Stimulated activated CD8-positive, alpha-beta memory T cell treated with anti-CD3 and anti-CD28 coated beads, Interleukin-15, amount 100 ng/mL, for 24 hours (primary cell): ENCODE measurements around the gene MAP3K4.
A peak's percentile ranks its signal among the peaks of the same experiment; 100 is the strongest.
"Not testable (repeated sequence)": the region's sequence is repeated elsewhere in the genome, so short reads cannot be mapped to it uniquely, and the experiment has no call there.

Experiments used
- DNase-seq: peaks from one replicate; pipeline ENCODE4 v3.0.0-alpha.2; 2020; ENCODE audit warnings: low read depth

Gene MAP3K4

DNA sequence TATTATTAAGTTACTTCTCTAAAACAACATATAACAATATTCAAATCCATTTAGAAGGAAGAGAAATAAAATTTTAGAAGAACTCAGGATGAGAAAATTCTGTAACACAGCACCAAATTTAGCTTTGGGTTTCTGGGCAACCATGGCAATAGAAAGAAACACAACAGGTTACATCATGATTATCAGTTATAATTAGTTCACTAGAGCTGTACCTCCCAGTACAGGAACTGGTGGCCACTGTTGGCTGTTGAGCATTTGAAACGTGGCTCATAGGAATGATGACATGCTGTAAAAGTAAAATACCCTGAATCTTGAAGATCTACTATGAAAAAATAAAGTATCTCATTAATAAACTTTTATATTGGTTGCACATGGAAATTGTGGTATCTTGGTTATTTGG lies 23.7 kb upstream of the MAP3K4 start:
- no peak for DNase-seq

DNA sequence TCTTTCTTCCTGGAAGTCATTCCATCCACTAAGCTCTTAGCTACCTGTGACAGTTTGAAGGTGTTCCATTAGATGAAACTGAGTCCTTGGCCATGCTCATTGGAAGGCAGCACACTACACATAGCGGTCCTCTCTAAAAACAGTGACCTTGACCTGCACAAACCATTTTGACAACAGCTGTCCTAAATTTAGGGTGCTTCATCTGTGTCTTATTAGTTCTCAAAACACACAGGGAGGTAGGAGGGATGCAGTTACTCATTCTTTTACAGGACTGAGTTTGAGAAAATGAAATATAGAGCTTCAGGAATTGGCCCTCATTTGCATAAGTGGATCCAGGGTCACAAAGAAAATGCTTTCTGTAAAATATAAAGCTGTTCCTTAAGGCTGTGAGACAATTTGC lies 20.4 kb upstream of the MAP3K4 start:
- no peak for DNase-seq

DNA sequence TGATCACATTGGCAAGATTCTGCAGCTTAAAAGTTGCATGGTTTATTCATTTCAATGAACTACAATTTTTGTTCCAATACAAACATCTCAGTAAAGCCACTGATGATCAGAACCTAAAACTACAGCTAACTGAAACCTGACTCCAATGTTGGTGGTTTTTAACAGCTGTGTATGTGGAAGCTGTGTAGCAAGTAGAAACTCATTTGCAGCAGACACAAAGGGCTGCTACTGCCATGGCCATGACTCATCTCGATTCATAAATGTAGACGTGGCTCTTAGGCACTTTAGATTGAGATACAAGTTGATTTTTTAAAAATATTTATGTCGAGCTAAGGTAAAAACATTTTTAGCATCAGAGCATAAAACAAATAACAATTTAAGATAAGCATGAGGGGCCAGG lies 19.5 kb upstream of the MAP3K4 start:
- no peak for DNase-seq

DNA sequence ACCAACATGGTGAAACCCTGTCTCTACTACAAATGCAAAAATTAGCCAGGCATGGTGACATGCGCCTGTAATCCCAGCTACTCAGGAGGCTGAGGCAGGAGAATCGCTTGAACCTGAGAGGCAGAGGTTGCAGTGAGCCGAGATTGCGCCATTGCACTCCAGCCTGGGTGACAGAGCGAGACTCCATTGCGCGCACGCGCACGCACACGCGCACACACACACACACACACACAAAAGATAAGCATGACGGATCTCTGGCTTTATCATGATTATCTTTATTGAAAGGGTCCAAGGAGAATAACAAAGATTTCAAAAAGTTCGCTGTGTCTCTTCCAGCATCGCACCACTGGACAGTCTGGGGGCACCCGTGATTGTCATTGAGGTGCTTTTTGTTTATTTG lies 19.0 kb upstream of the MAP3K4 start:
- DNase-seq: not testable (repeated sequence)

DNA sequence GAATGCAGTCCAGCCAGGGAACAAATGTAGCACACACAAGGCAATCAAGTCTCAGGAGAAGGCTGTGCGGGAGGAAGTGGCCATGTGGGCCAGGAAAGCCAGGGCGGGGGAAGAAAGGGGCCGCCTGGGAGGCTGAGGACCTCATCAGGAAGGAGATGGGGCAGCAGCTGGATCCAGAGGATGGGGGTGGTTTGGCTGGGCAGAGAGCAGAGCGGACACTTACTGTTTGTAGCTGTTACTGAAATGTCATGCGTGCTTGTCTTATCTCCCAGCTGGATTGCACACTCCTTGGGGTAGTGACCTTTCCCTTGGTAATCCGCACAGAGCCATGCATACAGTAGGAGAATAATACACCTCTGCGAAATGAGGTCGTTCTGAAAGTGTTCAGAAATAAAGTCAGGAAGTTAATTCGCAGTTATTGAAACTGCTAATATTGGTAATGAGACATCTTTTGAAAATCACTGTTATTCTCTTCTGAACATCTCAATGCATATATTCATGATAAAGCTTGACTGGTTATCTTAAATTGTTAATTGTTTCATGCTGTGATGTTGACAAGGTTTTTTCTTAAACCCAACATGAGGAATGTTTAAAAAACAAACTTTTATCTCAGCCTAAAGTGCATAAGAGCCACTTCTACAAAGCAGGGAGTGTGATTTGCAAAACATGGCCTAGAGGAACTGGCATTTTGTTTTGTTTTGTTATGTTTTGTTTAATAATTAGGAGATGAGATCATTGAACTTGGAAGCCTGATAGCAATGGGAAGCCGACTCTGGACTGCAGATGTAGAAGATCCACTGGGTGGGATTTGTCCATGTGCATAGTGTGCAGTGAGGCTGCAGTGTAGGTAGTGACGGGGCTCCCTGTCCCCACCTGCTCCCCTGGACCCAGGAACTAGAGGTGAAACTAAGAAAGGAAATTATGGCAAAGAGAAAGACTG lies 18.0 kb upstream of the MAP3K4 start:
- no peak for DNase-seq

DNA sequence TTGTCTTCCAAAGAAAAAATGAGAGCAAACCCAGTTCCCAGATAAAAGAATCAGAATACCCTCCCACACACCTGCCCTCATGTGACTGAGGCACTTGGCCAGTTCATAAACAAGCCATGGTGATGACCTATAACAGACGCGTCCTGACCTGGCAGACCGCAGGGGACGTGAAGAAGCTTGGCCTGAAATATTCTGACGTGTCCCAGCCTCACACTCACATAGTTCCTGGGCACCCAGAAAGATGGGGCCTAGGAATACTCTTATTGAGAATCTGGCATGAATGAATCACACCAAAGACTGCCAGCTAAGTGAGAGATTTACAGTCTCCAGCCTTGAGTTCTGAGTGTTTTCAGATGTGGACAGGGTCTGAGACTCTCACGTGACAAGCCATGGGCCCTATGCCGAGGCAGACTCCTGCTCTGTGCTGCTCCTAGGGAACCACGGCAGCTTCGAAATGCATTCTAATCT lies 17.2 kb upstream of the MAP3K4 start:
- DNase-seq: no peak

DNA sequence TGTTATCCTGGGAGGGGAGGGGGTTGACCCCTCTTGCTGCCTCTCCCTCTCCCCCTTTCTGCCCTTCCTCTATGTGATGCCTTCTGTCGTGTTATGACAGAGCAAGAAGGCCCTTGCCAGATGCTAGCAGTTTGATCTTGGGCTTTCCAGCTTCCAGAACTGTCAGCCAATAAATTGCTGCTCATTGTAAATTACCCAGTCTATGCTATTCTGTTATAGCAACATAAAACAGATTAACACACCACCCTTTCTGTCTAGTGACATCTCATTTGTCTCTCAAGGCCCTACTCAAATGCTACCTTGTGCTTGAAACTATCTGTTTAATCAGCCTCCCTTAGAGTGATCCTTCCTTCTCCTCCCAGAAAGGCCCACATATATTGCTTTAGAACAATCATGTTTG lies 16.4 kb upstream of the MAP3K4 start:
- no peak for DNase-seq

DNA sequence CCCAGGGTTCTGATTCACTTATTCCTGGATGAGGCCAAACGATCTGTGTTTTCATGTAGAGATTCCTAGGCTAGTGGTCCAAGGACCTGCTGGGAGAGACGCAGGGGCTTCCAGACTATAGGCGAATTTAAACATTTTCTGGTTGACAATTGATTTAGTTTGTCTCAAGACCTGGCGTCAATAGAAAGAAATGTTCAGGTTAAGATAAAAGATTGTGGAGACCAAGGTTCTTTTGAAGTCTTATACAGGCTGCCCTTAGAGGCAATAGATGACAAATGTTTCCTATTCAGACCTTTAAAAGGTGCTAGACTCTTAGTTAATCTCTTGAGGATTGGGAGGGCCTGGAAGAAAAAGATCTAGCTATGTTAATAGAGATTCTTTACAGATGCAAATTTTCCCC lies 15.6 kb upstream of the MAP3K4 start:
- not testable (repeated sequence) for DNase-seq

DNA sequence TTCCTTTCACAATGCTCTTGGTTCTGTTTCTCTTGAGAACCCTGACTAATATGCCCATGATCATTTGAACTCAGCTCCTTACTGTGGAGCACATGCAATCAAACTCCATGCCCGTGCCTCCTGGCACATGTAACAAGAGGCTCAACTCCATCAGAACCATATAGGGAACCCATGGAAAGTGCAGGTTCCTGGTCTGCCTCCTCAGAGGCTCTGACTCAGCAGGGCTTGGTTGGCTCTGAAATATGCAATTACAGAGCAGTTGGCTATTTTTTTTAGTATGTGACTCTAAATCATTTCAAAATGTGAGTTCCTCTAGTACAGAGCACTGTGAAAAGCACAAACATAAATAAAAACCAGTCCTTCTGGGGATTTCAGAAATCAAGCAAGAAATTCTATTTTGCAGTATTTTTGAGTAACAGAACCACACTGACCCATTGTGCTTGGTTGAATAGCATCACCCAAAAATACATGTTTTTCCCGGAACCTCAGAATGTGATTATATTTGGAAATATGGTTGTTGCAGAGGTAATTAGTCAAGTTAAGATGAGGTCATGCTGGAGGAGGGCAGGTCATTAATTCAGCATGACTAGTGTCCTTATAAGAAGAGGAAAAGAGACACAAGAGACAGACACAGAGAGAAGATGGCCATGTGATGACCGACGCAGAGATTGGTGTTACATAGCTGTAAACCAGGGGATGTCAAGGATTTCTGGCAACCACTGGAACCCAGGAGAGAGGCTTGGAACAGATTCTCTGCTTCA lies 13.2 kb upstream of the MAP3K4 start:
- no peak for DNase-seq

DNA sequence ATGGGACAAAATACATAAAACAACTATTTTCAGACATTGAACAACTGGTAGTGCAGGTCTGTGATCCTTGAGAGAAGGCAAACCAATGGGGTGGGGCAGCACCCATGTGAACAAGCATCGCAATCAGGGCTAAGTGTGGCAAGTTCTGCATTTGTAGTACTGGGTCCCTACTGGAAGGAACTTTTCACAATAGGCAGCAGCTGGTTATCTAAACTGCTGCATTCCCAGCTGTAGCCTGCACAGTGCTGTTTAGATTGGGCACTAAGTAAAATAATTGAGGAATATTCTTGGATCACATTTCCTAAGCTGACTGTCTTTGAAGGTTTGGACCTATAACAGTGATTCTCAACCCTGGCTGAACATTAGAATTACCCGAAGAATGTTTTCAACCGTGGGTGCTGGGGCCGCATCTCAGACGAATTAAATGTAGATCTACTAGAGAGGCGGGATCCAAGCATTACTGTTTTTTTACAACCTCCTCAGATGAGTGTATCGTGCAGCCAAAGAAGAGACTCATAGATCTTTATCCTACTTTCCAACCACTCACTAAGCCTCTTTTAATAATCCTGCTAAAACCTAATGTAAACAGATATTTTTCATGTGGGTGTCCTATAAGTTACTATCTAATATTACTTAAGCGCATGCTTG lies 12.4 kb upstream of the MAP3K4 start:
- DNase-seq: no peak

DNA sequence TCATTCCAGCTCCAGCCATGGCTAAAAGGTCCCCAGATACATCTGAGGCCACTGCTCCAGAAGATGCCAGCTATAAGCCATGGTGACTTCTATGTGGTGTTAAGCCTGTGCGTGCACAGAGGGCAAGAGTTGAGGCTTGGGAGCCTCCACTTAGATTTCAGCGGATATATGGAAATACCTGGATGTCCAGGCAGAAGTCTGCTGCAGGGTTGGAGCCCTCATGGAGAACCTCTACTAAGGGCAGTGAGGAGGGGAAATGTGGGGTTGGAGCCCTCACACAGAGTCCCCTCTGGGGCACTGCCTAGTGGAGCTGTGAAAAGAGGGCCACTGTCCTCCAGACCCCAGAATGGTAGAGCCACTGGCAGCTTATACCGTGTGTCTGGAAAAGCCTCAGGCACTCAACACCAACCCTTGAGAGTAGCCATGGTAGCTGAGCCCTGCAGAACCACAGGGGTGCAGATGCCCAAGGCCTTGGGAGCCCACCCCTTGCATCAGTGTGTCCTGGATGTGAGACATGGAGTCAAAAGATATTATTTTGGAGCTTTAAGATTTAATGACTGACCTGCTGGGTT lies 8.1 kb upstream of the MAP3K4 start:
- DNase-seq: not testable (repeated sequence)

DNA sequence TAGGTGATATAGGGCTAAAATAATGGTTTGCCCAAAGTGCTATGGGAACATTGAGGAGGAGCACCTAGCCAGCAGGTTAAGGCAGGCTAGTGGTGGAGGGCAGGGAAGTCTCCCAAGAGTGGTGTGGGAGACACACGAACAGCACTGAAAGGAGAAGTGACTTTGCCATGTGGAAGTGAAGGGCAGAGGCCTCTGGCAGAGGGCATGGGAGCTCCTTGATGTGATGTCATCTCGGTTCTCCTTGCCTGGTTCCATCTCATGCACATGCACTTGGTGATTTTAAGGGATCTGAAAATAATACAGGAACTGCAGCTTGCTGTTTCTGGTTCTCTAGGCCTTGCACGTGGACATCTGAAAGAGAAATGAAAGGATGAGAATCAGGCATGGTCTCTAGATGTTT lies 4.7 kb upstream of the MAP3K4 start:
- DNase-seq: no peak

DNA sequence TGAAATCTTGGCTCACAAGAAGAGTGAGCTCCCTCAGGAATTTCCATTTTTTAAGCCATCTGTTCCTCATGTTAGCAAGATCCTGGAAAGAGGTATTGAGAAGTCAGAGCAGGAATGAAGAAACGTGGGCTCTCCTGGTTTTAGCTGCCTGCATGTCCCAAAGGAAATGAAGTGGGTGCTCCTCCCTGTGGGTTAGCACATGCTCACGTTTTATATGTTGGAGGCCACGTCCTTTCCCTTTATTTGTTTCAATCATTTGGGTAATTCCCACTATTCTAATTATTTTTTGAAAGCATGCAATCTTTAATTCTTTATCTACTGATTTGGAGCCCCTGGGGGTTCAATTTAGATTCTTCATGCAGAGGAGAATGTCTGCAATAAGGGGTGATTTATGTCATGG lies 4.3 kb upstream of the MAP3K4 start:
- no peak for DNase-seq

DNA sequence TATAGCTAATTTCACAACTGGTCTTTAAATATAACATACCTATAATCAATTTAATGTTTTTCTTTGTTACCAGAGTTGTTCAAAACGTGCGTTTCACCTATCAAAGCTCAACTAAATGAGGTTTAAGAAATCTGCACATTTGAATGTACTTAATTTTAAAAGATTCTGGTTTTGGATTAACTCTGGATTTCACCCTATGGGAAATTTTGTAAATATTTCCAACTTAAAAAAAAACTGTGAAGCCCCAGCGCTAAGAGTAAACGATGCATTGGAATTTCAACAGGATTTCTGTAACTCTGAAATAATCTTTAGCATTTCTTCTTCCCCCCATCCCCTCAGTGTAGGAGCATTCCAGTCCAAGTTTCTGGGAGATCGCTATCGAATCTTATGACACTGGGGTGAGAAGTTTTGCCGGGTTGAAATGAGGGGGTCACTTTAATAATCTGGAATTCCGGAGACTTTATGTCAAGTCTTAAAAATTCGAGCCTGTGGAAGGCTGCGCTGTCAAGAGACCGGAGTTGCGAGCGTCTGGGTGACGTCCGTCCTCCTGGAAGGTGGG lies 643 bp upstream of the MAP3K4 start:
- no peak for DNase-seq

DNA sequence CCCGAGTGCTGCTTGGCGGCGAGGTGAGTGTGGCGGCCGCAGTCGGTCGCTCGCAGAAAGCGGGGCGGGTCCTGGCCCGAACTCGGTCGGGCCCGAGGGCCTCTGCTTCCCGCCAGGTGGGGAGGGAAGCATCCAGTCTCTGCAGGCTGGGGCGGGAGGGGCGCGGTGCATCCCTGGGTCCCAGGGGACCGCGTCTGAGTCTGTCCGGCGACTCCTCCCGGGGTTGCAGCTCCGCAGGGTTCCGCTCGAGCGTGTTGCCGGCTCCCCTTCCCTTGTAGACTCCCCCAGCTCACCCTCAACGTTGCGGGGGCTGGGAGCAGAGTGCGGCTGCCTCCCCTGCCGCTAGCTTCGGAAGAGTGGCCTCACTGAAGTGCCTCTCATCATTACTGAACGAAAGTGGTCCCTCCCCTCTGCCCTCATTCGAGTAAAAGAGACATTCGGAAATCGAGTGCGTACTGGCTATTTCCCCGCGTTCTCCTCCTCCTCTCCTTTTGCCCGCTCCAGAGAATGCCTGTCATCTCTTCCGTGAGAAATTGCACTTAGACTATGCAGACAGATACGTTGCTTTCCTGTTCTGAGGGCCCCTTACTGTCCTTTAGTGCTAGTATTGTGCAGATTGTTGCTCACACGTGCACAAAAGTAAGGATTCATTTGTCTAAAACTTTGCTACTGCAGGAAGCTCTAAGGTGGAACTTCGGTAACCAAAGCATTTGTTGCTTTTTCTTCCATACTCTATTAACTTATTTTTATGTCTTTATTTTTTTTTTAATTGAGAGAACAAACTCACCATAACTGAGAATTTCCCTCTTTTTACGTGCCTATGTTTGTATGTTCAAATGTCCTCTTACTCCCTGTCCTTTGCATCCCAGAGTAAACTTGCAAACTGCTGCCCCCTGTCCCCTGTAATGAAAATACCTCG lies 751 bp downstream of the MAP3K4 start:
- peak; percentile 38 for DNase-seq

DNA sequence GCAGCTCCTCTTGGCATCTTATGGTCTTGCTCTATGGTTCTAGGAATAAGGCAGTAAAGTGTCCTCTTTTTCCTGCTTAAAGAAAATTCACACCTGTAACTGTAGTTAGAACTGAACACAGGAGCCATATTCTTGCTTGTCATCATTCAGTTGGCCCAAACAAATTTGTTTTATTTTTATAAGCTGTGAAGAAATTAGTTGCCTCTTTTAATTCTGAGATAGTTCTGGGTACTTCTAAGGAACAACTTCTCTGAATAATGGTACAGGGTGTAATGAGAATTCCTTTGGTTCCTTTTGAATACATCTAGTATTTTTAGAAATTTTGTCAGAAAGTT lies 1.4 kb downstream of the MAP3K4 start:
- no peak for DNase-seq

DNA sequence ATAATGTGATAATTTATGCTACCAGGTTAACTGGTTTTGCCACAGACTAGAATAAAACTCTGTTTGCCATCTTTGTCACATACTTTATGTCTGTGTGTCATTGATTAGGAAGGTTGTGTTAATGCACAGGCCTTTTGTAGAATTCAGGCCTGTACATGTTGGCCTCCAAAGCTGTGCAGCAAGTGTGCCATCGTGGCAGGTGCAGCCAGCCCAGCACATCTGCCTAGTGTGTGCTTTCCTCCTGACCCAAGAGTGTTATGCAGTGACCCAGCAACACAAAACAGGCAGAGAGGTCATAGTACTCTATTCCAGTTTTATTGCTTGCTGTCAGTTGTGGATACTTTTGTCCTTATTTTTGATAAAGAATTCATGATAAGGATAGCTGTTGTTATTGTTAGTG lies 3.7 kb downstream of the MAP3K4 start:
- DNase-seq: no peak

DNA sequence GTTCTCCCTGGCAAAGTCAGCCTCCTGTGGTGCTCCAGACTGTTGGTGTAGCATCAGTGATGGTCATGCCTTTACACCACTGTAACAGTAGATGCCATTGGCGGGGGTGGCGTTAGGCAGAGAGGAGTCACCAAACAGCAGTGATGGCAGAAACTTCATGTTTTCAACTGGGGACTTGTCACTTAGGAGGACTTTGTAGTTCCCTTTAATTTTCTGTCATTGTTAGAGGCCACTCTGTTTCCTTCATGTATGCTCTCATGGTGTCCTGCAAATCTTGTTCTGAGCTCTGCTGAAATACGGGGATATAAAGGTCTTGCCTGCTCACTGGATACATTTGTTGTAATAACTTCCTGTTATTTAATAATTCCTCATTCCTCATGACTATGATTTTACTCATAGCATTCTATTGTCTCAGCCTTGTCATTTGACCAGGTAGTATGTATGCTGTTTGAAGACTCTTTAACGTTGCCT lies 4.6 kb downstream of the MAP3K4 start:
- DNase-seq: no peak

DNA sequence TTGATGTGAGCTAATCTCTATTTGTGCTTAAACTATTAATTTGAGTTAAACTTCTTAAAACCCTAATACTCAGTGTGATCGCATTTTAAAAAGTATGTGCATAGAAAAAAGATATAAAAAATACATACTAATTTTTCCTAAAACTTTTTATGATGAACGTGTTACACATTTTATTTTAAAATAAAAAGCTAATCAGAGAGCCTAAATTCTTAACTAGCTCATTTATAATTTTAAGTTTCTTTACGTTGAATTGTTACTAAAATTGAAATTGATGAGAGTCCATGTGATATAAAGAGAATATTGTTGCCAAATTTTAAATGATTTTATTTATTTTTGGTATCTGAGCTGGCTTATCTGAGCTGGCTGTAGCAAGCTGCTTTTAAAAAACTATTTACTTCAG lies 6.6 kb downstream of the MAP3K4 start:
- no peak for DNase-seq

DNA sequence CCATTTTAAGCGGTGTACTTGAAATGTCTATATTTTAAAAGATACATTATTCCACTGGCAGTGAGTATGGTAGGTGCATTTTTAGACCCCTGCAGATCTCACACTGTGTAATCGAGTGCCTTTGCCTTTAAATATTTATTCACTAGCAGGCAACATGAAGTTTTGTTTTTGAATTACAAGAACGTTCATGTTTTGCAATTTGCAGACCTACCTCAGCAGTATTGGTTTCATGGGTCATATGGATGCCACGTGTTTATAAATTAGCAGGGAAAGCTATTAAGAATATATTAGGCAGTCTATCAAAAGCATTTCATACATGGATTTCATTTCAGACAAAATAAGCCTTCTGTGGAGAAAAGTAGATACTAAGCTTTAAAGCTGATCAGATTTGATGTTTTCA lies 7.2 kb downstream of the MAP3K4 start:
- DNase-seq: no peak

DNA sequence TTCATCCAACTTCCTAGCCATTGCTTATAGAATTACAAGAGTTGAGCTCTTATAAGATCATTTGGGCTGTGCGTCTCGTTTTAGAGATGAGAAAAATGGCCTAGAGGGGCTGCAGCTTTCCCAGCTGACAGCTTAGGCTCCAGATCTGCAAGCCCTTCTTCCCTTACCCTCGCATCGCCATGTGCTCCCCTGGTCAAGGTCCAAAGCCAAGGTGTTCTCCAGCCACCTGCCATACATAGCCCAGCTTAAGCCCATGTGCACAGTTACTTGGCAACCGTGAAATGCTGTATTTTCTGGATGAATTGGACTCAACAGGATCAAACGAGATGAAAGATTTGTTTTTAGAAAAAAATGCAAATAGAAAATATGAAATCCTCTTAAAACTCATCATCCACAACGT lies 7.9 kb downstream of the MAP3K4 start:
- DNase-seq: no peak
